CD8-positive, alpha-beta memory T cell (primary cell): ENCODE data around the gene STIM1. TPM values are rescaled to one million over a fixed set of nuclear protein-coding genes. Genes with fewer than 3 reads are reported as not detected.
"Not testable (repeated sequence)": the region's sequence is repeated elsewhere in the genome, so short reads cannot be mapped to it uniquely, and the experiment has no call there.

Source experiments
- CTCF ChIA-PET: fragments of 350-600 bp; sonication (Branson Sonifier 250); formaldehyde crosslinking; loops from one replicate; lab custom pipeline; 2021; ENCODE audit warnings: antibody characterized with exemption; lab: Charles Lee
- POLR2A ChIA-PET: fragments of 350-600 bp; sonication (Branson Sonifier 250); formaldehyde crosslinking; loops from one replicate; lab custom pipeline; 2021; ENCODE audit warnings: antibody characterized with exemption; lab: Charles Lee
- DNase-seq, 5 donors: peaks; one replicate each; pipeline versions ENCODE4 v3.0.0 to v3.0.0-alpha.2; 2020 to 2022; ENCODE audit warnings: mixed read lengths in 1 of 5
- H3K27ac ChIP-seq: one replicate; pipeline ENCODE4 v1.7.0; 2013; ENCODE audit warnings: low read depth, mild to moderate bottlenecking, low read length, moderate library complexity
- H3K27me3 ChIP-seq: 2 replicates; pipeline ENCODE4 v1.7.0; 2013; ENCODE audit warnings: low read length, mild to moderate bottlenecking; ENCODE audit not compliant: insufficient read depth, poor library complexity, severe bottlenecking
- H3K36me3 ChIP-seq: 2 replicates; pipeline ENCODE4 v1.7.0; 2013; ENCODE audit warnings: mild to moderate bottlenecking, low read length, moderate library complexity; ENCODE audit not compliant: insufficient read depth
- H3K4me1 ChIP-seq: 2 replicates; pipeline ENCODE4 v1.7.0; 2013; ENCODE audit warnings: mild to moderate bottlenecking, low read length, moderate library complexity; ENCODE audit not compliant: insufficient read depth
- H3K4me3 ChIP-seq: 2 replicates; pipeline ENCODE4 v1.7.0; 2013; ENCODE audit warnings: mild to moderate bottlenecking, low read length
- H3K9me3 ChIP-seq: 2 replicates; pipeline ENCODE4 v1.7.0; 2013; ENCODE audit warnings: mild to moderate bottlenecking, low read length
- H3K27ac Mint-ChIP-seq, 8 donors: one replicate each; pipeline ENCODE4 v1.8.0; 2020 to 2021; ENCODE audit warnings: mixed read lengths in 8 of 8, mild to moderate bottlenecking in 6 of 8, inconsistent platforms in 3 of 8, moderate library complexity in 3 of 8
- H3K27me3 Mint-ChIP-seq, 2 donors: one replicate each; pipeline ENCODE4 v1.8.0; 2020 to 2021; ENCODE audit warnings: mixed read lengths in 2 of 2, mild to moderate bottlenecking in 1 of 2, moderate library complexity in 1 of 2
- H3K36me3 Mint-ChIP-seq, 3 donors: one replicate each; pipeline ENCODE4 v1.8.0; 2020 to 2021; ENCODE audit warnings: mixed read lengths in 3 of 3, inconsistent platforms in 1 of 3, mild to moderate bottlenecking in 1 of 3
- H3K4me1 Mint-ChIP-seq, 3 donors: one replicate each; pipeline ENCODE4 v1.8.0; 2020 to 2021; ENCODE audit warnings: mixed read lengths in 3 of 3, inconsistent platforms in 1 of 3, mild to moderate bottlenecking in 1 of 3
- H3K4me3 Mint-ChIP-seq, 7 donors: one replicate each; pipeline ENCODE4 v1.8.0; 2020 to 2021; ENCODE audit warnings: mixed read lengths in 7 of 7, mild to moderate bottlenecking in 6 of 7, moderate library complexity in 4 of 7, inconsistent platforms in 2 of 7
- H3K9me3 Mint-ChIP-seq, 5 donors: one replicate each; pipeline ENCODE4 v1.8.0; 2020 to 2022; ENCODE audit warnings: mixed read lengths in 5 of 5, mild to moderate bottlenecking in 3 of 5, moderate library complexity in 2 of 5, inconsistent platforms in 1 of 5
- polyA plus RNA-seq: library from polyadenylated mRNA; unstranded; fragments of 300-500 nt; fragmentation: Illumina TruSeq; gene quantifications from one replicate; pipeline ENCODE4 v1.2.3, GENCODE V29; 2021
- total RNA-seq, 2 experiments: library from RNA; stranded (reverse); gene quantifications; one replicate each; pipeline ENCODE4 v1.2.3, GENCODE V29; 2021

The STIM1 gene
- total and polyA plus RNA-seq, 3 experiments from 2014 or later = 43.8 to 46.0 (median 45.6) TPM

- Mint-ChIP-seq H3K36me3 (peaks cover 0 to 17% (median 0%) of the 10 kb centered on the region in 3 donors), H3K9me3 (no peaks in the 10 kb centered on the region), H3K4me3 (peak overlapping the region; percentile 82 to 99 (median 93)), H3K27me3 (peaks cover 0 to 3% of the 10 kb centered on the region in 2 donors), H3K27ac (peak overlapping the region; percentile 72 to 99 (median 90)), H3K4me1 (peaks cover 70 to 75% (median 74%) of the 10 kb centered on the region in 3 donors)
- CTCF ChIA-PET = interaction anchor here (1.0 to 13.6 kb wide), 41 partner anchors 8 to 240 kb away, joined by 3 to 407 read pairs (median 11); partner anchors contain the start of genes NUP98, PGAP2 and RHOG
- peak; percentile 27 to 72 (median 49) for DNase-seq
- peak overlapping the region; percentile 49 for H3K27ac ChIP-seq
- no peaks in the 10 kb centered on the region for H3K9me3 ChIP-seq
- peak overlapping the region; percentile 80 for H3K4me3 ChIP-seq
- no peaks in the 10 kb centered on the region for H3K36me3 ChIP-seq
- no peaks in the 10 kb centered on the region for H3K27me3 ChIP-seq
- POLR2A ChIA-PET = interaction anchor here (1.0 to 7.1 kb wide), 14 partner anchors 8 to 217 kb away, joined by 3 to 157 read pairs (median 6); partner anchors contain the start of genes NUP98 and RHOG
- H3K4me1 ChIP-seq = peaks cover 66% of the 10 kb centered on the region
These were observed 486 bp downstream of the STIM1 start for GRCh38 chr11:3855808-3856491.

GRCh38 chr11:3856856-3857553, 1.5 kb downstream of the STIM1 start:
- no peak for DNase-seq
- Histone ChIP-seq H3K9me3 (no peaks in the 10 kb centered on the region), H3K4me1 (peaks cover 75% of the 10 kb centered on the region), H3K27ac (peak overlapping the region; percentile 49), H3K27me3 (no peaks in the 10 kb centered on the region), H3K36me3 (no peaks in the 10 kb centered on the region), H3K4me3 (peak overlapping the region; percentile 80)
- ChIA-PET POLR2A (interaction anchor here (1.5 to 7.1 kb wide), 3 partner anchors 7 to 17 kb away, joined by 7 to 157 read pairs (median 9); partner anchors contain the start of gene RHOG), CTCF (interaction anchor here (0.7 to 13.6 kb wide), 11 partner anchors 7 to 215 kb away, joined by 4 to 407 read pairs (median 30); partner anchors contain the start of genes PGAP2 and RHOG)
- Mint-ChIP-seq H3K4me3 (peak overlapping the region; percentile 82 to 99 (median 93)), H3K27me3 (peaks cover 0 to 3% of the 10 kb centered on the region in 2 donors), H3K4me1 (peaks cover 78 to 85% (median 84%) of the 10 kb centered on the region in 3 donors), H3K36me3 (peaks cover 0 to 17% (median 0%) of the 10 kb centered on the region in 3 donors), H3K27ac (peak overlapping the region; percentile 74 to 99 (median 90)), H3K9me3 (no peaks in the 10 kb centered on the region)

DNA sequence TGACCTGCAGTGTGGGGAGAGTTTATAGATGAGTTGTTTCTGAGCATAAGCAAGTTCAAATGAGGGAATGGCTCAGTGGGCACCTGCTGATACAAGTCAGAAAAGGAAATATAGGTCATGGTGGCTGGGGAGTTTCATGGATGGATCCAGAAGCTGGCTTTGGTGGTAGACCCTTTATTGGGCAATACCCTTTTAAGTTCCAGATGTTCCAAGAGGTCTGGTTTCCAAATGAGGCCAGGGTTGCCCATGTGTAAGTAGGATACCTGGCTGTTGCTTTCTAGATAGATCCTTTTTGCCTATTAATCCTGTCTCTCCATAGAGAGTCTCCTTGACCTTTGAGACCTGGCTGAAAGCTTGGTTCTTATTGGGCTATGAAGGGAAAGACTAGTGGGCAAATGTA, 2.2 kb downstream of the STIM1 start:
- peak overlapping the region; percentile 80 for H3K4me3 ChIP-seq
- DNase-seq = no peak
- no peaks in the 10 kb centered on the region for H3K27me3 ChIP-seq
- H3K27ac ChIP-seq = peak overlapping the region; percentile 49
- H3K4me1 Mint-ChIP-seq = peaks cover 82 to 87% (median 86%) of the 10 kb centered on the region in 3 donors
- H3K9me3 ChIP-seq = no peaks in the 10 kb centered on the region
- H3K4me1 ChIP-seq = peaks cover 75% of the 10 kb centered on the region
- peaks cover 0 to 17% (median 0%) of the 10 kb centered on the region in 3 donors for H3K36me3 Mint-ChIP-seq
- peak overlapping the region; percentile 82 to 99 (median 93) for H3K4me3 Mint-ChIP-seq
- no peaks in the 10 kb centered on the region for H3K36me3 ChIP-seq
- peak overlapping the region; percentile 74 to 99 (median 86) for H3K27ac Mint-ChIP-seq
- ChIA-PET POLR2A (interaction anchor here (0.6 to 1.5 kb wide), 3 partner anchors 16 to 191 kb away, joined by 3 to 7 read pairs (median 5); no protein-coding TSS in a partner anchor), CTCF (interaction anchor here (0.7 to 10.0 kb wide), 7 partner anchors 9 to 215 kb away, joined by 3 to 127 read pairs (median 5); partner anchors contain the start of gene RHOG)
- H3K9me3 Mint-ChIP-seq = no peaks in the 10 kb centered on the region
- H3K27me3 Mint-ChIP-seq = peaks cover 0 to 3% of the 10 kb centered on the region in 2 donors

DNA sequence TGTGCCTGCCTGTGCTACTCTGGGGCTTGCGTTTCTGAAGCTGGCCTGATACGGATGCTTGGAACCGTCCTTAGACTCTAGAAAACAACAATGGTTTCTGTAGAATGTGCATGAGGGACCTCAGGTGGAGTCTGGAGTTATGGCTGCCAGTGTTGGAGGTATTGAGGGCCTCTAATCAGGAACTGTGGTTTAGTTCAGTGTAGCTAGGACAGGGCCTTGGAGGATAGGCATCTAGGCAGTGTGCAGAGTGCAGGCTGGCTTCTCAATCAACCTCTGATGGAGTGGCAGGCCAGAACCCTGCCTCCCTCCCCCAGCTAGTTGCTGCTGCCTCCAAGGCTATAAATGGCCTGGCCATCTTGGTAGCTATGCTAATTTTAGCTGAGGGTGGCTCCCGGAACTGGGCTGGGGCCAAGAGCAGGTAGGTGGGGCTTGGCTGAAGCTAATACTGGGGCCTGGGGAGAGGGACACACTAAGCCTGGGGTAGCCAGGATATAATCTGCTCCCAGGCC, 4.0 kb downstream of the STIM1 start:
- Histone ChIP-seq H3K9me3 (no peaks in the 10 kb centered on the region), H3K4me1 (peaks cover 68% of the 10 kb centered on the region), H3K27me3 (no peaks in the 10 kb centered on the region), H3K27ac (peak overlapping the region; percentile 49), H3K4me3 (peak overlapping the region; percentile 80), H3K36me3 (no peaks in the 10 kb centered on the region)
- DNase-seq = peak in 1 of 5 donors; percentile 58
- H3K36me3 Mint-ChIP-seq = peaks cover 0 to 19% (median 0%) of the 10 kb centered on the region in 3 donors
- ChIA-PET POLR2A (interaction anchor here (0.6 to 1.2 kb wide), 3 partner anchors 18 to 213 kb away, joined by 4 read pairs; no protein-coding TSS in a partner anchor), CTCF (interaction anchor here (0.7 to 10.0 kb wide), 8 partner anchors 11 to 213 kb away, joined by 3 to 127 read pairs (median 8); partner anchors contain the start of gene RHOG)
- no peaks in the 10 kb centered on the region for H3K9me3 Mint-ChIP-seq
- peaks cover 74 to 82% (median 80%) of the 10 kb centered on the region in 3 donors for H3K4me1 Mint-ChIP-seq
- peaks cover 0 to 1% of the 10 kb centered on the region in 2 donors for H3K27me3 Mint-ChIP-seq
- peak overlapping the region; percentile 72 to 99 (median 92) for H3K4me3 Mint-ChIP-seq
- peak overlapping the region; percentile 71 to 99 (median 80) for H3K27ac Mint-ChIP-seq

DNA sequence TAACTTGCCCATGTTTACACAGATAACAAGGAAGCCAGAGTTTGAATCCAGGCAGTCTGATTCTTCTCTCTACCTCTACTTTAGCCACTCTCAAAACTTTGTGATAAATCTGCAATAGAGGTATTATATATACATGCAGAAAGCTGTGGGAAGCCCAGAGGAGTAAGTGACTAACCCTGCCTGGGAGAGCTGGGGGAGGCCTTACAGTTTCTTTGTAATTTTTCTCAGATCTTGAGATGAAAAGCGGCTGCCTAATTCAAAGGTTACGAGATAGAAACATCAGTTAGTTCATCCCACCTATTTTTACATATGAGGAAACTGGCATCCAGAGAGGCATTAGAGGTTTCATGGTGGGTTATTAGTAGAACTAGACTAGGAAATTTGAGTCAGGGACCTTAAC, 4.9 kb downstream of the STIM1 start:
- Mint-ChIP-seq H3K36me3 (peaks cover 0 to 14% (median 0%) of the 10 kb centered on the region in 3 donors), H3K9me3 (no peaks in the 10 kb centered on the region), H3K4me3 (peak overlapping the region; percentile 72 to 99 (median 84)), H3K4me1 (peaks cover 79 to 87% (median 84%) of the 10 kb centered on the region in 3 donors), H3K27ac (peak overlapping the region; percentile 38 to 99 (median 80)), H3K27me3 (no peaks in the 10 kb centered on the region)
- Histone ChIP-seq H3K27ac (peak overlapping the region; percentile 5), H3K9me3 (no peaks in the 10 kb centered on the region), H3K36me3 (no peaks in the 10 kb centered on the region), H3K4me1 (peaks cover 74% of the 10 kb centered on the region), H3K4me3 (peak overlapping the region; percentile 32), H3K27me3 (no peaks in the 10 kb centered on the region)
- peak in 1 of 5 donors; percentile 42 for DNase-seq
- ChIA-PET CTCF (interaction anchor here (1.1 to 10.0 kb wide), 7 partner anchors 9 to 213 kb away, joined by 3 to 127 read pairs (median 5); partner anchors contain the start of gene RHOG), POLR2A (interaction anchor here (1.0 to 1.2 kb wide), 2 partner anchors 8 to 19 kb away, joined by 3 to 4 read pairs; no protein-coding TSS in a partner anchor)

DNA sequence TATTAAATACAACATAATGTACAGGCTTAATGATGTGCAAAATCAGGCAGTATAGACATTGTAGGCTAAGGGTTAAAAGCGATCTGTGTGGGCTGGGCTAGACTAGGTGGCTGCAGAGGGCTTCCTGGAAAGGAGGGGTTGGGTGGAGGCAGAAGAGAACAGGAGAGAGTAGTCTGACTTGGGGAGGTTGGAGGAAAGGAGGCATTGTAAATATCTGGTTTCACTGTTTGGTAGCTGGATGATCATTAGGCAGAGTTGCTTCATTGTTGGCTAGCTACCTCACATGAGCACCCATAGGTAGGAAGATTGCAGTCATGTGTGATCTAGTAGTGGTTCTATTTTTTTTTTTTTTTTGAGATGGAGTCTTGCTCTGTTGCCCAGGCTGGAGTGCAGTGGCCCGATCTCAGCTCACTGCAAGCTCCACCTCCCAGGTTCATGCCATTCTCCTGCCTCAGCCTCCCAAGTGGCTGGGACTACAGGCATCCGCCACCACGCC, 5.5 kb downstream of the STIM1 start:
- H3K27me3 ChIP-seq, H3K36me3 ChIP-seq, H3K9me3 ChIP-seq, H3K27me3 Mint-ChIP-seq, H3K9me3 Mint-ChIP-seq, H3K27ac ChIP-seq: not testable (repeated sequence)
- Mint-ChIP-seq H3K27ac (peak overlapping the region; percentile 38 to 99 (median 80)), H3K36me3 (peaks cover 0 to 11% (median 0%) of the 10 kb centered on the region in 3 donors), H3K4me3 (peak overlapping the region; percentile 72 to 99 (median 84)), H3K4me1 (peaks cover 85 to 93% (median 90%) of the 10 kb centered on the region in 3 donors)
- Histone ChIP-seq H3K4me1 (peaks cover 79% of the 10 kb centered on the region), H3K4me3 (peak overlapping the region; percentile 32)
- ChIA-PET CTCF (interaction anchor here (1.2 to 10.0 kb wide), 6 partner anchors 9 to 227 kb away, joined by 3 to 127 read pairs (median 14); partner anchors contain the start of gene RHOG), POLR2A (interaction anchor here (0.6 to 1.3 kb wide), 3 partner anchors 7 to 91 kb away, joined by 3 read pairs; partner anchors contain the start of gene RHOG)
- peak in 3 of 5 donors; percentile 32 to 64 (median 51) for DNase-seq
